ENCODE results near the gene TRPM5.

GRCh38 chr11:2422461-2423156 lies 21.7 kb downstream of the TRPM5 start:
- TF ChIP-seq, protein P1, sequence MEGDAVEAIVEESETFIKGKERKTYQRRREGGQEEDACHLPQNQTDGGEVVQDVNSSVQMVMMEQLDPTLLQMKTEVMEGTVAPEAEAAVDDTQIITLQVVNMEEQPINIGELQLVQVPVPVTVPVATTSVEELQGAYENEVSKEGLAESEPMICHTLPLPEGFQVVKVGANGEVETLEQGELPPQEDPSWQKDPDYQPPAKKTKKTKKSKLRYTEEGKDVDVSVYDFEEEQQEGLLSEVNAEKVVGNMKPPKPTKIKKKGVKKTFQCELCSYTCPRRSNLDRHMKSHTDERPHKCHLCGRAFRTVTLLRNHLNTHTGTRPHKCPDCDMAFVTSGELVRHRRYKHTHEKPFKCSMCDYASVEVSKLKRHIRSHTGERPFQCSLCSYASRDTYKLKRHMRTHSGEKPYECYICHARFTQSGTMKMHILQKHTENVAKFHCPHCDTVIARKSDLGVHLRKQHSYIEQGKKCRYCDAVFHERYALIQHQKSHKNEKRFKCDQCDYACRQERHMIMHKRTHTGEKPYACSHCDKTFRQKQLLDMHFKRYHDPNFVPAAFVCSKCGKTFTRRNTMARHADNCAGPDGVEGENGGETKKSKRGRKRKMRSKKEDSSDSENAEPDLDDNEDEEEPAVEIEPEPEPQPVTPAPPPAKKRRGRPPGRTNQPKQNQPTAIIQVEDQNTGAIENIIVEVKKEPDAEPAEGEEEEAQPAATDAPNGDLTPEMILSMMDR (IDR thresholded peaks at IDR 0.05) = no peak
- TF ChIP-seq POLR2A (IDR thresholded peaks at IDR 0.05) = no peak

All from uterus (tissue), 2 donors.